ENCODE measurements around the gene SARDH. TPM values are rescaled to one million over a fixed set of nuclear protein-coding genes. Genes with fewer than 3 reads are reported as not detected.

SARDH gene
- total and polyA plus RNA-seq, 2 of the 13 experiments (the other 11 are each of a cell fraction or from before 2014, with no cell fraction given) = 11.6 to 34.9 TPM

DNA sequence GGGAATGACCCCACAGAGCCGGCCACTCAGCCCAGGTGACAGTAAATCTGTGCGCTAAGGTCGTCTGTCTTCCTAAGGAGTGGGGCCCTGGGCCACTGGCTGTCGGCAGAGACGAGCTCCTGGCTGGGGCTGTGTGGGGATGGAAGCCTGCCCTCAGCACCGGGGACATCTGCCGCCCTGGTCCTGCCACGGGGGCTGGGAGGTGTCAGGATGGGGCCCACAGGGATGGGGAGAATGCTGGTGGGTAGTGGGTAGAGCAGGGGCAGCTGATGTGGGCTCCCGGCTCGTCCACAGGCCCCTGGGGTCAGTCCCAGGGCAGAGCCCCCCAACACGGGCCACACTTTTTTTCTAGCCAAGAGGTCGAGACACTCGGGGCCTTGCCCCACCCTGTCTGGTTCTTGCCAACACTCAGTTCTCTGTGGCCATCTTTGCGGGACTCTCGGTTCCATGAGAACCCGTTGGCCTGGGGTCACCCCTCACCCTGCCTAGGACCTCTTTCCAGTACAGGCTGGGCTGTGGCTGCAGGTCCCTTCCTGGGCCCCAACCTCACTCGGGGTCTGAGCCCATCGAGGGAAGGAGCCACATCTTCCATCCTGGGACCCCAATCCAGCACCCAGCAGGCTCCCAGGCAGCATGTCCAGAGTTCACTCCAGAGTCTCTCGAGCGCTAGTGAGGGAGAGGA lies 57.0 kb downstream of the SARDH start:
- BruUV-seq (replicated peaks) = no TSS peak
- Histone ChIP-seq H3K4me3 (replicated peaks in 1 of 3; ENCODE audit: insufficient read depth in 1 of 3, low read depth in 2 of 3, low read length in 3 of 3) (no peak overlapping the region), H4K20me1 (ENCODE audit: insufficient read depth, low read length) (0 out of 2 replicates have a peak, but pooled peaks cover 2% of the 10 kb centered on the region), H3K36me3 (replicated peaks in 1 of 2; ENCODE audit: control insufficient read depth in 1 of 2, insufficient read depth in 2 of 2, low read length in 2 of 2) (peaks cover 0 to 11% of the 10 kb centered on the region in 2 experiments; a peak in 4 of 5 replicates), H3K9me3 (ENCODE audit: low read length) (no peaks in the 10 kb centered on the region), H3K4me2 (ENCODE audit: low read depth, low read length) (no peak overlapping the region), H3K79me2 (ENCODE audit: insufficient read depth, low read length) (no peaks in the 10 kb centered on the region), H2AFZ (ENCODE audit: low read length) (no peak overlapping the region), H3K27me3 (ENCODE audit: control insufficient read depth in 1 of 2, insufficient read depth in 2 of 2, low read length in 2 of 2) (no peaks in the 10 kb centered on the region), H3K27ac (ENCODE audit: extremely low read length, insufficient read depth, low read length) (no peak overlapping the region), H3K4me1 (ENCODE audit: insufficient read depth, low read length) (no peaks in the 10 kb centered on the region), H3K9ac (ENCODE audit: insufficient read depth, low read depth, low read length) (no peak overlapping the region)
- no peak for TF ChIP-seq ZNF703 (CRISPR knock-in tag; IDR thresholded peaks at IDR 0.05; ENCODE audit: borderline replicate concordance)
- TF ChIP-seq, protein P1, sequence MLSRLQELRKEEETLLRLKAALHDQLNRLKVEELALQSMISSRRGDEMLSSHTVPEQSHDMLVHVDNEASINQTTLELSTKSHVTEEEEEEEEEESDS (CRISPR knock-in tag; IDR thresholded peaks at IDR 0.05; ENCODE audit: borderline replicate concordance) = no peak
- no peak for TF ChIP-seq FOSL1 (CRISPR knock-in tag; IDR thresholded peaks at IDR 0.05; ENCODE audit: borderline replicate concordance)
- ChIA-PET POLR2A (no interaction called here), CTCF (ENCODE audit: low intra/inter-chr PET ratio, low total read pairs) (no interaction called here)
- DNase-seq (ENCODE audit: low spot score) (no peak), FAIRE-seq (no peak), ATAC-seq (no peak)
- intact Hi-C loops (cut with micrococcal nuclease; ENCODE audit: unreplicated experiment) = no loop called here
- in situ Hi-C loops (cut with HindIII; ENCODE audit: extremely low pct_ligation_motif_present, low pct_unique_long_range_greater_than_20kb) = no loop called here
- WGBS (ENCODE audit: low lambda C conversion rate) = 95% methylated on average over 9 of the region's 20 CpGs

GRCh38 chr9:133680250-133680975 lies 57.7 kb downstream of the SARDH start:
- ChIA-PET POLR2A (no interaction called here), CTCF (ENCODE audit: low intra/inter-chr PET ratio, low total read pairs) (no interaction called here)
- in situ Hi-C loops (cut with HindIII; ENCODE audit: extremely low pct_ligation_motif_present, low pct_unique_long_range_greater_than_20kb) (no loop called here), intact Hi-C loops (cut with micrococcal nuclease; ENCODE audit: unreplicated experiment) (no loop called here)
- BruUV-seq (replicated peaks) = no TSS peak
- Histone ChIP-seq H3K36me3 (replicated peaks in 1 of 2; ENCODE audit: control insufficient read depth in 1 of 2, insufficient read depth in 2 of 2, low read length in 2 of 2) (peaks cover 0 to 11% of the 10 kb centered on the region in 2 experiments; a peak in 4 of 5 replicates), H3K4me3 (replicated peaks in 1 of 3; ENCODE audit: insufficient read depth in 1 of 3, low read depth in 2 of 3, low read length in 3 of 3) (no peak overlapping the region), H2AFZ (ENCODE audit: low read length) (no peak overlapping the region), H3K9ac (ENCODE audit: insufficient read depth, low read depth, low read length) (no peak overlapping the region), H3K9me3 (ENCODE audit: low read length) (no peaks in the 10 kb centered on the region), H3K27me3 (ENCODE audit: control insufficient read depth in 1 of 2, insufficient read depth in 2 of 2, low read length in 2 of 2) (no peaks in the 10 kb centered on the region), H3K4me1 (ENCODE audit: insufficient read depth, low read length) (no peaks in the 10 kb centered on the region), H3K27ac (ENCODE audit: extremely low read length, insufficient read depth, low read length) (no peak overlapping the region), H3K79me2 (ENCODE audit: insufficient read depth, low read length) (no peaks in the 10 kb centered on the region), H3K4me2 (ENCODE audit: low read depth, low read length) (no peak overlapping the region), H4K20me1 (ENCODE audit: insufficient read depth, low read length) (0 out of 2 replicates have a peak, but pooled peaks cover 2% of the 10 kb centered on the region)
- ATAC-seq (no peak), FAIRE-seq (no peak), DNase-seq (ENCODE audit: low spot score) (no peak)
- 99% methylated on average over 17 of the region's 21 CpGs for WGBS (ENCODE audit: low lambda C conversion rate)
- no peak for TF ChIP-seq ZNF589 (CRISPR knock-in tag; conservative IDR thresholded peaks at IDR 0.05)
- TF ChIP-seq THYN1 (CRISPR knock-in tag; IDR thresholded peaks at IDR 0.05; ENCODE audit: borderline replicate concordance, low read depth) = no peak
- TF ChIP-seq NKX3-1 (CRISPR knock-in tag; IDR thresholded peaks at IDR 0.05) = no peak
- no peak for TF ChIP-seq ZNF503 (CRISPR knock-in tag; IDR thresholded peaks at IDR 0.05)
- no peak for TF ChIP-seq ARHGAP35 (CRISPR knock-in tag; IDR thresholded peaks at IDR 0.05; ENCODE audit: borderline replicate concordance)
- no peak for TF ChIP-seq PPARG (CRISPR knock-in tag; conservative IDR thresholded peaks at IDR 0.05)
- no peak for TF ChIP-seq PHF5A (CRISPR knock-in tag; IDR thresholded peaks at IDR 0.05; ENCODE audit: low read depth, unreplicated experiment)
- no peak for TF ChIP-seq FOSL2 (CRISPR knock-in tag; IDR thresholded peaks at IDR 0.05)
- no peak for TF ChIP-seq TP53 (CRISPR knock-in tag; conservative IDR thresholded peaks at IDR 0.05)
- no peak for TF ChIP-seq POLR2A (IDR thresholded peaks at IDR 0.05; ENCODE audit: insufficient read depth in 1 of 2, low read depth in 2 of 2, low read length in 2 of 2)
- TF ChIP-seq CENPBD1 (CRISPR knock-in tag; IDR thresholded peaks at IDR 0.05; ENCODE audit: borderline replicate concordance, low read depth) = no peak
- no peak for TF ChIP-seq ZNF614 (CRISPR knock-in tag; IDR thresholded peaks at IDR 0.05; ENCODE audit: borderline replicate concordance)
